Thyroid gland (tissue), 4 donors: Measurements from ENCODE around the gene PRM3.

ENCODE experiments used
- POLR2A ChIP-seq, 2 donors: fragments of 450-650 bp; IDR thresholded peaks; one replicate each; pipeline ENCODE4 v1.6.1; 2017; ENCODE audit warnings: antibody characterized with exemption in 2 of 2, mild to moderate bottlenecking in 2 of 2, moderate library complexity in 1 of 2
- TF ChIP-seq, protein P1 (sequence below), 6 experiments: fragments of 200-600 bp in 3 of 6; fragments of 450-650 bp in 3 of 6; sonication (generic) in 3 of 6; IDR thresholded peaks; one replicate each; pipeline ENCODE4 v1.5.1; 2016 to 2019; ENCODE audit warnings: antibody characterized with exemption in 6 of 6, mild to moderate bottlenecking in 2 of 6, inconsistent platforms in 1 of 6, moderate library complexity in 1 of 6

DNA sequence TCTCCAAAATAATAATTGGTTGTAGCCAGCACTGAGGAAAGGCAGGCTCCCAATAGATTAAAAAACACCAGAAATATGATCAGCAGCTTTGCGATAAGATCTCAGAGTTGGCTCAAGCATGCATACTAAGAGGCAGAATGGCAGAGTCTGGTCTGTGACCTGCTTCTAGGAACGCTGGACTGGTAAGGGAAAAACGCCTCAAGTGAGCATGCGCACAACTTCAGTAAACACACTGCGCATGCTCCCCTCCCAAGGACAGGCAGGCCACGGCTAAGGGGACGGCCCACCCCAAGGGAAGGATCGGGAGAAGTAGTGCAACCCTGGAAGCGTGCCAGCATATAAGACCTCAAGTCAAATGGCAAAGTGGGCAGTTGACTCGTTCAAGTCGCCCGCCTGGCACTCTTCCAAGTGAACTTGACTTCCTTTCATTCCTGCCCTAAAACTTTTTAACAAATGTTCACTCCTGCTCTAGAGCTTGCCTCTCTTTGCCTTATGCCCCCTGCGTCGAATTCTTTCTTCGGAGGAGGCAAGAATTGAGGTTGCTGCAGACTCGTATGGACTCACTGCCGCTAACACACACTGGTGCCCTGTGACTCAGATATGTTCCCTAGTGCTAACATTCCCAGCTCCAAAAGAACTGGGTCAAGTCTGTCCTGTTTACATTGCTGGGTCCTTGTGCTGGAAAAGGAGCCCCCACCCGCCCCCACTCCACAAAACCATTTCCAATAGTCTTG, 30.1 kb upstream of the PRM3 start:
- peak in 1 of 2 donors; percentile 41 for TF ChIP-seq POLR2A (IDR thresholded peaks at IDR 0.05)
- TF ChIP-seq, protein P1, sequence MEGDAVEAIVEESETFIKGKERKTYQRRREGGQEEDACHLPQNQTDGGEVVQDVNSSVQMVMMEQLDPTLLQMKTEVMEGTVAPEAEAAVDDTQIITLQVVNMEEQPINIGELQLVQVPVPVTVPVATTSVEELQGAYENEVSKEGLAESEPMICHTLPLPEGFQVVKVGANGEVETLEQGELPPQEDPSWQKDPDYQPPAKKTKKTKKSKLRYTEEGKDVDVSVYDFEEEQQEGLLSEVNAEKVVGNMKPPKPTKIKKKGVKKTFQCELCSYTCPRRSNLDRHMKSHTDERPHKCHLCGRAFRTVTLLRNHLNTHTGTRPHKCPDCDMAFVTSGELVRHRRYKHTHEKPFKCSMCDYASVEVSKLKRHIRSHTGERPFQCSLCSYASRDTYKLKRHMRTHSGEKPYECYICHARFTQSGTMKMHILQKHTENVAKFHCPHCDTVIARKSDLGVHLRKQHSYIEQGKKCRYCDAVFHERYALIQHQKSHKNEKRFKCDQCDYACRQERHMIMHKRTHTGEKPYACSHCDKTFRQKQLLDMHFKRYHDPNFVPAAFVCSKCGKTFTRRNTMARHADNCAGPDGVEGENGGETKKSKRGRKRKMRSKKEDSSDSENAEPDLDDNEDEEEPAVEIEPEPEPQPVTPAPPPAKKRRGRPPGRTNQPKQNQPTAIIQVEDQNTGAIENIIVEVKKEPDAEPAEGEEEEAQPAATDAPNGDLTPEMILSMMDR (IDR thresholded peaks at IDR 0.05): no peak
